Stimulated activated CD8-positive, alpha-beta memory T cell treated with anti-CD3 and anti-CD28 coated beads, Interleukin-4, amount 100 ng/mL, for 24 hours (primary cell): ENCODE measurements around the gene CAB39.
"Not testable (repeated sequence)": the region's sequence is repeated elsewhere in the genome, so short reads cannot be mapped to it uniquely, and the experiment has no call there.

Source experiments
- DNase-seq: peaks from one replicate; pipeline ENCODE4 v3.0.0-alpha.2; 2020; ENCODE audit warnings: low read depth

The CAB39 gene

DNA sequence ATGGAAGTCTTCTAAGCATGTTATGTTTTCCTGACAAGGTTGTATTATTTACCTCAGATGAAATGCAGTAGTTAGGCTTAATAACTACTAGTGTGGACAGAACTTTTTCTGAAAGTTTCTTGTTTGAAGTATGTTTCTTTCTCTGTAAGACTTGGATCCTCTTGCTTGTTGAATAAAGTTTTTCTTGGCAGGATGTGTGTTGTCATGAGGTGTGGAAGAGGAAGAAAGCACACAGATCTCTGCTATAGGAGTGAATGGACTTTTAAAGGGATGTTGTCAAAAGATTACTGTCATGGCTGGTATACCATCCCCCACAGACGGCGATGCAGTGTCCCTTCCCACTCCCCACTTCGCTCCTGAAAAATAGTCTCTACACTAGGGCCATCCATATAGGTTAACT lies 2.6 kb downstream of the CAB39 start:
- DNase-seq = no peak

DNA sequence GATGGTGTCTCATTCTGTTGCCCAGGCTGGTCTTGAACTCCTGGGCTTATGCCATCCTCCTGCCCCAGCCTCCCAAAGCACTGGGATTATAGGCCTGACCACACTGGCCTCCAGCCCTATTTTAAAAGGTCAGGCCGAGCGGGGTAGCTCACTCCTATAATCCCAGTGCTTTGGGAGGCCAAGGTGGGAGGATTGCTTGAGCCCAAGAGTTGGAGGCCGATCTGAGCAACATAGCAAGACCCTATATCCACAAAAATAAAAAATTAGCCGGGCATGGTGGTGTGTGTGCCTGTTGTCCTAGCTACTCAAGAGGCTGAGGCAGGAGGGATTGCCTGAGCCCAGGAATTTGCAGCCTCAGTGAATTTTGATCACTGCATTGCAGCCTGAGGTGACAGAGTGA lies 3.9 kb downstream of the CAB39 start:
- no peak for DNase-seq

DNA sequence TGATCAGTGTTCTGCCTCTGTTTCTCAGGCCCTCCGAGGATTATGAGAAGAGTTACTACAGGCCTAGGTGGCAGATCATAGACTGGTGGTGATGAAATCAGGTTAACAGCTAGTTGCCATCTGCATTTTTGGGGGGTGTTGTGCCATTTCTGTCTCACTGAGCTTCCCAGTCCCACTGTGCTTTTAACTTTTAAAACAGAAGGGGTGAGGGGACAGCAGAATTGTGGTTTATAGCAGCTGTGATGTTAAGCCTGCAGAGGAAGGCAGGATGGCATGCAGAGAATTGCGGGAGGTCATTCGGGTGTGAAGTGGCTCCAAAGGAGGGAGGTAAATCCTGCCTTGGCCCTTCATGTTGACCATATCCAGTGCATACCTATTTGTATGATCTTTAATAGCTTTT lies 5.0 kb downstream of the CAB39 start:
- DNase-seq = no peak

DNA sequence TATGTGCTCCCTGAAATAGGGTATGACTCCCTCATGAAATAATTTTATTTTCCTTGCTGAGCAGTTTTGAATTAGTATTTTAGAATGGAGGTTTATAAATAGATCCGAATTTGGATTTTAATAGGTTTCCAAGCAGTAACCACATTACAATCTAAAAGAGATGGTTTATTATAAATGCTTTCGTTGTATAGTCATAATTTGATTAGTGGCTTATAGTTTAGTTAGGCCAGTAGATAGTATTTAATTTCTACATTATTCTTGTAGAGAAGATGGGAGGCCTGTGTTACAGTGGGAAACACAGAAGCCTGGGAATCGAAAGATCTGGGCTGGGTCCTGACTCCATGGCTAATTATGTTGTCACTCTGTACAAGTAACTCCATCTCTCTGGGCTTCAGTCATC lies 6.7 kb downstream of the CAB39 start:
- no peak for DNase-seq

DNA sequence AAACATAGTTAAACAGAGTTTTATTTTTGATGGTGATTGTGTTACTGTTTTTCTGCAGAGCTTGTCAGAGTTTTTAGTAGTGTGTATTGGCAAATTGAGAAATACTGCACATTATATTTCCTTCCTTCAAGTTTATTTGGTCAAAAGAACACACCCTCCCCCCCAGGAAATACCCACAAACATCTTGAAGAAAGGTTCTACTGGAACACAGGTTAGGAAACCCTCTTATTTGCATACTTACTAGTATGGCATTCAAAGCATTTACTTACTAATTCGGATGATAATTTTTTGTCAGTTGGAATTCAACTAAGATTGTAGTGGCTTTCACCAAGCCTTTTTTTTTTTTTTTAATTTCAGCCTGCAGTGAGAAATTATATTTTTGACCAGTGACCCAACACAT lies 9.1 kb downstream of the CAB39 start:
- DNase-seq = no peak

DNA sequence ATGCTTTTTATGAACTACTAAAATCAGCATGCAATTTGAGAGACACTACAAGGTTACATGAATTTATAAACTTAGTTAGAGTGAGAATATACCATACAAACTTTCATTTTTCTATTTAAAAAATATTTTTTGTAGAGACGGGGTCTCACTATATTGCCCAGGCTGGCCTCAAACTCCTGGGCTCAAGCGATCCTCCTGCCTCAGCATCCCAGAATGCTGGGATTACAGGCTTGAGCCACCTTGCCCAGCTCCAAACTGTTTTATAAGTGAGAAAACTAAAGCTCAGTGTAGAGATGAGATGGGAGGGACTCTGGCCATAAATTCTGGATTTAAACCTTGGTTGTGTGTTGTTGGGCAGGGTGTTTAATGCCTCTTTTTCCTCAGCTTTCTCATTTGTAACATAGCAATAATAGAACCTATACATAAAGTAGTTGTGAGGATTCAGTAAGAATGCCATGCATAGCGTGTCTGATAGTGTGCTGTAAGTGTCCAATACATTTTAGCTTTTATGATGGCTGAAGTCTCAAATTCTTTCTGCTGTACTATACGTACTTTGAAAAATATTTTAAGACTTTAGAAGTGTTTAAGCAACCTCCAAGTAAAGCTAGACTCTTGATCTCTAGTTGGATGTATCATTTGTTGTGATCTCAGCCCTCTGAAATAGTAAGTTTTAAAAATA lies 9.7 kb downstream of the CAB39 start:
- no peak for DNase-seq

DNA sequence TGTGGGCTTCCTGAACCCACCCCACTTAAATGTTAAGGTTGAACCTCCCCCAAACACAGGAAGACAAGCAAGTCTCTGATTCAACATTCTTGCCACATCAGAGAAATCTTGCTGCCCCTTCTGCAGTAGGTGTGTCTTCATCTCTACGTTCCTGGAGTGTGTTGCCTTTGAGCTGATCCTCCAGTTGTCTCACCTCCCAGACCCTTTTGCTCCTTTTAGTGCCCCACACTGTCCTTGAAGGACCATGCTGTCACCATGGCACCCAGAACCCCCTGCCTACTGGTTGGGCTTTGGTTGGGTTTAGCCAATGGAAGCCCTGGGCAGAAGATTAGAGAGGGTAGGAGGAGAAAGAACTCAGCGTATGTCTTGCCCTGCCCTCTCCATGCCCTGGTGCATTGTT lies 10.7 kb downstream of the CAB39 start:
- no peak for DNase-seq

DNA sequence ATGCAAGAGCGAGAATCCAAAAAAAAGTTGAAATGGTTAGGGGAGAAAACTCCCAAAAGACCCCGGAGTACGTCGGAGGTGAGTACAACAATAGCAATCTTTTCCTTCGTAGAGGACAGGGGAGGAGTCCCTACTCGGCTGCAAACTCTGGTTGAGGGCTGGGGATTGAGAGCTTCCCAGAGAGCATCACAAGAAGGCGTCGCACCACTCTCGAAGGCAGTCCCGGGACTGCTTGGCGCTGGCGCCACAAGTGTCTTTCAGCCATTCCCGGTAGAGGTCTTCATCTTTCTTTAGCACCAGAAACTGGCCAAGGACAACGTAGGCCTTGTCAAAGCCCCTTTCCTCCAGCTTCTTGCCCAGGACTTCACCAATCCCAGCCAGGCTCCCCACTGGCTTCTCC lies 12.3 kb downstream of the CAB39 start:
- not testable (repeated sequence) for DNase-seq

DNA sequence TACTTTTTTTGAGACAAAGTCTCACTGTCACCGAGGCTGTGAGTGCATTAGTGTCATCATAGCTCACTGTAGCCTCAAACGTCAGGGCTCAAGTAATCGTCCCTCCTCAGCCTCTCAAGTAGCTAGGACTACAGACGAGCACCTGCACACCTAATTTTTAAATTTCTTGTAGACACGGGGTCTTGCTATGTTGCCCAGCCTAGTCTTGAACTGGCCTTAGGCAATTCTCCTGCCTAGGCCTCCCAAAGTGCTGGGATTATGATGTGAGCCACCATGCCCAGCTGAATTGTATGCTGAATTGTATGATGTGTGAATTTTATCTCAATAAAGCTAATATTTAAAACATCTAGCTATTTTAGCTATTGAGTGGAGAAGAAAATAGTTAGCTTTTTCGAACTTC lies 18.9 kb downstream of the CAB39 start:
- no peak for DNase-seq

DNA sequence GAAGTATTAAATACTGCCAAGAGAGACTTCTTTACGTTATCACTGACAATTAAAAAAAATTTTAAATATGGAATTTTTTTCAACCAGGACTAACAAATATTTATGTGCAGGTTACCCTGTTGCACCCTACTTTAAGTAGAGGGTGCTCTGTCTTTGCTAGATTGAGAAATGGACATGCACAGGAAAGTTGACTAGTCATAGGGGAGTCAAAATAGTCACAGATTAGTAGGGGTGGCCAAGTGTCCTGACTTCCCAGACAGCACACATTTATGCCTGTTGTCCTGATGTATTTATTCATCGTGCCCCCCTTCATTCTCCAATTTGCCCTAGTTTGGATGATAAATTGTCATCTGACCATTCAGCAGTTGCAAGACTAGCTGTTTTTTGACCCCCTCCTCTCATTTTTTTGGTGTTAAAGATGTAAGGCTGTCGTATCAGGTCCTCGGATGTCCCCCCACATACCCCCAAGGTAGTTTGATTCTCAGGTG lies 20.3 kb downstream of the CAB39 start:
- no peak for DNase-seq

DNA sequence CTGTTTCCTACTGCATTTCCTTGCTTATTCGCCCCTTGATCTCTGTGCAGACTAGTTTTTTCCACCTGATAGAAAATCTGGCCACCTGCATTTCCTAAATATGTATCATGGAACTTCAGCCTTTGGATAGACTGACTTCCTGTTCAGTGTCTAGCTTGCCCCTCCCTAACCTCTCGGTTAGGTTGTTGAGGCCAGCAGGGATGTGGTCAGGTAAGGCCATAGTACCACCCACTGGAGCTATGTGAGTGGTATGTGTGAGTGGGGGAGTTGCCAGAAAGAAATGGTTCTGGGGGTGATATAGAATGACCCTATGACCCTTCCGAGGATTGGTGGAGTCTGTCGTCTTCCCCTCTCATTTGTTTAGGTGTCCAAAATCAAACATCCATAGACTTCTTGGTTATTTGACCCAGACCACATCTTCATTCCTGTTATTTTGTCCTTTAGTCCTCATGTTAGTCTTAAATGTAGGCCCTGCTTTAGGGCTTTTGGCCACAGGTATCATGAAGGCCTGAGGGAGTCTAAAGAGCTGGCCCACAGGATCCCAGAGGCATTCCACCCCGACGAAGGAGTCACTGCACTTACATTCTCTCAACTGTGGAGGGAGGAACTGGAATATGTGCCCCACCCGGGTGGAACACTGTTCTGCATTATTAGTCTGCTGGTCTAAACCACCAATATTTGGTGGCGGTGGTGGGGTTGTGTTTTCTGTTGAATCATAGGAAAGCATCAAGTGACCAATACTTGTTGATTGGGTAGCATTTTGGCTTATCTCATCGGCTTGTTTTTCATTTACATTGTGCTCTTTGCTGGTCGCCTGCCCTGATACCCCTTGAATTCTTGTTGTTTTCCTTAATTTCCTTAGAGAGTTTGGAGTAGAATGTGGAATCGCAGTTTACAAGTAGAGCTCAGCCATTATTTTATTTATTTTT lies 21.9 kb downstream of the CAB39 start:
- no peak for DNase-seq

DNA sequence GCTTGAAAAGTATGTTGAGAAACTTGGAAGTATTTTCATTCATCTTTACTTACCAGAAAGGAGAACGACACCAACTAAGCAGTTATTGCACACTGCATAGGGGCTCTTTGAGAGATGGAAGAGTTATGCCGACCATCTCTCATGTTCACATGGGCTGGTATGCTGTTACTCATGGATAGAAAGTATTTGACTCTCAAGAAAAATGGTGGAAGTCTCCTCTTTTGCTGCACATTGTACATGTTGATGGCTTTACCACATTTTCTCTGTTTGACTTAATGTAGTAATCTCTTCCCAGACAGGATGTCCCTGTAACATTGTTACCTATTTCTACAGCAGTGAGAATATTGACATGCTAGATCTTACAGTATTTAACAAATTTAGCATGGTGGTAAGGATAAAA lies 23.2 kb downstream of the CAB39 start:
- DNase-seq = no peak

DNA sequence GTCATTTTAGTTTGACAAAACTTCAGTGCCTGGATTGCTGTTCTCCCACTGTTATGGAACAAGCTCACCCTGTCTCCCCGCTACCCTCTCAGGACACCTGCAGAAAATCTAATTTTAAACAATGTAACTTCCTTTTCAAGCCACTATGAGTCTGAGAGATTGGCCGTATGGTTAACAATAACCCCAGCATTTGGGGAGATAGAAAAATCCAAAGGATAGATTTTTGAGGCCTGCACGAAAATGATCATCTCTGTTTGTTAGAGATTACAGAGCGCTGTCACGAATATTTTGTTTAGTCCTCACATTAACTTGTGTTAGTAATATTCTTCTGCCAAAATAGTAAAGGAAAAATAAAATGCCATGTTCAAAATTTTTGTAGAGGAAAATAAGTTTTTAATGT lies 24.7 kb downstream of the CAB39 start:
- DNase-seq = no peak

DNA sequence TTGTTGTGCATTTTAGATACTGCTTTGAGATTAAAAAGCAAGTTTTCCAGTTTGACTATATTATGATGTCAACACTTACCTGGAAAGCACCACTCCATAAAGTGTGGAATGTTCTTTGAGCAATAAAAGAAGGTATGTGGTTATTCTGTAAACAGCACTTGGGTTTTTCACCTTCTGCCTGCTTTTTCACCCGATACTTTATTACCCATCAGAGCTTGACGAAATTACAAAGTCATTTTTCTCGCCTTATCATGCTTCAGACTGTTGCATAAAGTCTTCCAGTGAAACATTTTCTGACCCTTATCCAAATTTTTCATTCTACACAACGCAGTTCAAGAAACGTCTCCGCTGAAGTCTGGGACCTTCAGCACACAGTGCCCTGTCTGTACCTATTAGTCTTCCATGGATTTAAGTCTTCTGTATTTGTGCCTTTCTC lies 25.2 kb downstream of the CAB39 start:
- DNase-seq = no peak

DNA sequence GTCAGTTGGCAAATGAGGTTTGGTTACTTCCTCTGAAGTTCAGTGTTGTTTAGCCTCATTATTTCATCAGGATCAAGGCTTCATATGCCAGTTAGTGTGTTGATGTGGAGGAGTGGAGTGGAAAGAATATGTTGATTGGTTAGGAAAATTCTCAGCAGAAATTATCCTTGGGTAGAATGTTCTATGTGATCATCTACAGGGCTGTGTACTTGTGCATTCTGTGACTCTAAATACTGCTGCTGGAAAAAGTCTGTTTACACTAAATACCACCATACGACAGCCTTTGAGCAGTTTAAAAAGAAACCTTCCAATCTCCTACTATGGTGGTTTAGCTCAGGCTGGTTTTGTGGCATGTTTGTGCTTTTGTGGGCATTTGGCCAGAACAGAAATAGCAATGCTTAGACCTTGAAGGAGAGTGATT lies 25.8 kb downstream of the CAB39 start:
- DNase-seq = no peak

DNA sequence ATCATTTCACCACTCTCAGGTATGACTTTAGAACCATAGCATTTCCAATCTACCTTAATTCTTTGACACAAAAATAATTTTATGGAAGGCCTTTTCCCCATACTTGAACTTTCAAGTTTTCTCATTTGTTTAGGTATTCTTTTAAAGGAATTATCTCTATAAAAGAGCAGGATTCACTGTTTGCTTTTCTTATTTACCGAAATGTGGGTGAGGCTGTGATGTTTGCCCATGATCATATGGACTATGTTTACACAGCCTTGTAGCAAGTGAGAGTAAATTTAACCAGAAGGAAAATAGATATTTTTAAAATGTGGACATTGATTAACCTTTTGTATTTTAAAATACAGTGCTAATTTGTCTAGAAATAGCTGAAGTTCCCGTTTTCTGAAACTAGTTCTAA lies 26.3 kb downstream of the CAB39 start:
- DNase-seq = no peak

DNA sequence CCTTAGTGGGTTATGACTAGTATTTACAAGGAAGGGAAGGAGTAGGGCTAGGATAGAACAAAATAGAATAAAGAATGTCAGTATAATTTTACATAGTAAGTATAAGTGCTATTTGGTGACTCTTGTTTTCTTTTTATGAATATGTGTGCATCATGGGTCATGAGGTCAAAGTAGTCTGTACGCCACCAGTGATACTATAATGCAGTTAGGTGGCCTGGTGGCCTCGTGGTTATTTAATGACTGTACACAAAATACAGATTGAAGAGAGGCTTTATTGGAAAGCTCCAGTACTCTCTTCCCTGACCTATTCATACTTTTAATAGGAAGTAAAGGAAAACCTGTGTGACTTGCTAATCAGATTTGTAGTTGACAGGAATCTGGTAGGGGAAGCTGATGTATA lies 27.3 kb downstream of the CAB39 start:
- no peak for DNase-seq

DNA sequence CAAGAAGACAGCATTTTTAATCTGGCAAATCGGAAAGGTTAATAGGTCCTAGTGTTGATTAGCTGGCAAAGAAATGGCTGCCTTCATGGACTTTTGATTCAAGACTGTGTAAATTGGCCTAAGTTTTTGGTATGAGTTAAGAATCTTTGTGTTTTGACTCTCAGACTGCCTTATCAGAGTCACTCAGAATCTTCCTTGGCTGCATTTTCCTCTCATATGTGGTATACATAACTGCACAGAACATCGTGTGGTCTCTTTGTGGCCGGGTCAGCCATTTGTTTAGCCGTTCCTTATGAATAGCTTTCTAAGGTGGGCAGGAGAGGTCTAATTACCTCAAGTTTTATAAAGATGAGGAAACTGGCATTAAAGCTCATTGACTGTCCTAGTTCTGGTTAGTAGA lies 30.1 kb downstream of the CAB39 start:
- no peak for DNase-seq

DNA sequence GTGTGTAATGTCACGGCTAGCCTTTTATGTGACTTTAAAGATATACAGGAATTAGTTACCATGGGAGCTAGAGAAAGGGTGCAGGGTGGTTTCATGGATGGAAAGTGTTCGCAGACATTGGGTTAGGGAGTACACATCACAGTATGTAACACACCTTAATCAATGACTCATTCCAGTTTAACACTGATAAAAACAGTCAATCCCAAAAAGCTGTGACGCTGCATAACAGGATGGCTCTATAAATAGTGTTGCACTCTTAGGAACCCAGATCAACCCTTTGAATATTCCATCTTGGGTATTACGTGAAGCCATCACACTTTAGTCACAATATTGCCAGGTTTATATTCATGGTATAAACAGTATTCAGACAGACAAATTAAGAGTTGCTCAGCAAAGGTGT lies 33.6 kb downstream of the CAB39 start:
- DNase-seq = no peak

DNA sequence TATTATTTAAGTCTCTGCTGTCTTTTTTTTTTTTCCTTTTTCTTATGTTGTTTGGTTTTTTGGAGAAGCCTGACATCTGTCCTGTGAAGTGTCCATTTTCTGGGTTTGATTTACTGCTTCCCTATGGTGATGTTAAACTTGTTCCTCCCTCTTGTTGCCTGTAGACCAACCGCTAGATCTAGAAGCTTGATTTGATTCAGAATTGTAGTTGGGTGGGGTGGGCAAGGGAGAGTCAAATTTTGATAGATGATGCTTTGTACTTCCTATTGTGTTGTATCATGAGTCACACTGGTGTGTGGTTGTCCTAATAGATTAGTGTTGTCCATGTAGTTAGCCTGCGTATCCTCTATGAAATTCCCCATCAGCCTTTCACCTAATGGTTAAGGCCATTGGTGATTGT lies 35.4 kb downstream of the CAB39 start:
- no peak for DNase-seq

DNA sequence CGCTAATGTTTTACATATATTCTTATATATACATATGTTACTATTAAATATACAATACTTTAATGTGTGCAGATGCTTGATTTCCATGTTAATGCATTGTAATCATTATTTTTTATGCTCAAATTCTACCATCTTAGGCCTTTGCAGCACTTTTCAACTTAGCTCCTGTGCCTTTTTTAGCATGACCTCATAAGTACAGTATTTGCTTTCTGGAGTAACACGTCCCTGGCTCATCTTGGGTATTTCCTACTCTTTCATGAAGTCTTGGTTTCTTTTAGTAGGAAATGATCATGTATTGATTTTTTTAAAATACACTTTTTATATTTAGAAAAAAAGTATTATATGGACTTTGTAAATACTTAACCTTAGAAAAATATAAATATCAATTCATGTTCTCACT lies 36.5 kb downstream of the CAB39 start:
- no peak for DNase-seq

DNA sequence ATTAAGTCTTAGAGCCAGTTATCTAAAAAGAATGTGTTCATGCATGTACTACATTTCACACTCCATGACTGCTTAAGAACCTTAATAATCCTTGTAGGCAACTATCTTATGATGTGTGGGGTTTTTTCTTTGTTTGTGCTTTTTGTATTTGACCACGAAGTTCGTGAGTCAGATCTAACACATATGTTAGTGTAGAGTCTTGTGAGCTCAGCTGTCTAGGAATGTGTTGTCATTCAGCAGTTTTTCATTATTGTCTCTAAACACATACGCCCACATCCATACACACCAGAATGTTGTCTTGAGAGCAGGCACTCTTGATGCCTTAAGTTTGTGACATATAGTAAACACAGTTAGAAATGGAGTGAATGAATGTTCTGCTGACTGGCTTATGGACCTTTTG lies 38.4 kb downstream of the CAB39 start:
- no peak for DNase-seq

DNA sequence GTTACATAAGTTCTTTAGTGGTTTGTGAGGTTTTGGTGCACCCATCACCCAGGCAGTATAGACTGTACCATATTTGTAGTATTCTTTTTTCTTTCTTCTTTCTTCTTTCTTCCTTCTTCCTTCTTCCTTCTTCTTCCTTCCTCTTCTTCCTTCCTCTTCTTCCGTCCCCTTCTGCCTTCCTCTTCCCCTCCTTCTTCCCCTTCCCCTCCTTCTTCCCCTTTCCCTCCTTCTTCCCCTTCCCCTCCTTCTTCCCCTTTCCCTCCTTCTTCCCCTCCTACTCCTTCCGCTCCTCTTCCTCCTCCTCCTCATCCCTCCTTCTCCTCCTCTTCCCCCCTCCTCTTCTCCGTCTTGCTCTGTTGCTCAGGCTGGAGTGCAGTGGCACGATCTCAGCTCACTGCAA lies 41.6 kb downstream of the CAB39 start:
- DNase-seq = no peak
